Activated CD8-positive, alpha-beta memory T cell treated with anti-CD3 and anti-CD28 coated beads, Interleukin-2, amount 50 U/mL, for 4 hours (primary cell): Measurements from ENCODE around the gene GDNF.

Experiments used
- DNase-seq: peaks from one replicate; pipeline ENCODE4 v3.0.0-alpha.2; 2020

Gene GDNF

GRCh38 chr5:37846786-37847310 is 7.0 kb upstream of the GDNF start:
- DNase-seq: no peak

- no peak for DNase-seq
Observed at GRCh38 chr5:37844009-37844408, 4.2 kb upstream of the GDNF start.

DNA sequence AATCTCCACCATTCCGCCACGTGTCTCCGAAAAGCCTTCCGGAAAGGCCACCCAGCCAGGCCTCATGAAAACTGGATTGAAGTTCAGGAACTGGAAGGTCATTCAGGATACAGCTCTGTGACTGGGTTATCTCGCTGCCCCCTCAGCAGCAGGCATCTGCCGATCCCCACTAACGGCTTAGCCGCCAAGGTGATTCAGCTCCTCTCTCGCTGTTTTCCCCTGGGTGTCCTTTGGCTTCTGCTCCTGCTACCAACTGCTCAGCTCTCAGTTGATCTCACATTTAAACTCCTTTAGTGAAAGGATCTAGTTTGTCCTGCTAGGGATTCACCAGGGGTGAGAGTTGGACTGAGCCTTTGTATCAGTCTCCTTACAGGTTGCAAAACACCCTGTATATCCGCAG is 2.2 kb upstream of the GDNF start:
- DNase-seq: no peak

DNA sequence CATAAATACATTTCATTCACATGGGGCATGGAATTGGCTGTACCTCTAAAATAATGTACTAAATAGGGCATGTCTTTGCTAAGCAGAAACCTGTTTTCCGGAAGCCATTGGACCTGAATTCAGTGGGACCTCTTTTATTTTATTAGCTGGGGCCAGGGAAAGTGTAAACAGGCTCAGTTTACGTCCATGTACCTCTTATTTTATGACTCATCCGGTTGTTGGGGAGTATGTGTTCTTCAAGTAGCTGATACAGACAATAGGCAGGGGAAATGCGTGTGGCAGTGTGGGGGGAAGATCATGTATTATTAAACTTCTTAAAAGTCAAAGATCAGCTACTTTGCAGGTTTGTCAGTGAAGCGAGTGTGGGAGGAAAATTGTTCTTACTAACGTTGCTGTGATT is 1.4 kb upstream of the GDNF start:
- no peak for DNase-seq

GRCh38 chr5:37840053-37841034 is 503 bp upstream of the GDNF start:
- no peak for DNase-seq

DNA sequence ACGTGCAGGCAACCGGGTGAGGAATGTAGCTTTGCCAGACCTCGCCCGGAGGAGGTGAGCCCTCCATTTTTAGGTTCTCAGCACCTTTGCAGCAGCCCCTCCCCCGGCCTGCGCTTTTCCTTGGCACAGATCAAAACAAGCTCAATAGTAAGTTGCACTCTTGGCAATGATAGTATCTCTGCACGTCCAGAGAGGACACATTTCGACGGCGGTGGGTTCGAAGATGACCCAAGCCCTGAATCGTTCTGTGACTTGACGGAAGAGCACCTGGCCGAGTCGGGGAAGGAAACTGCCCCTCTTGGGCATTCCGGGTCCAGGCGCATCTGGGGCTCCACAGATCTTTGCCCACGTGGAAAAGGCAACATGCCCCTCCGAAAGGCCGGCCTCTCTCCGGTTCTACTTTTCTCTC is 904 bp downstream of the GDNF start:
- no peak for DNase-seq

GRCh38 chr5:37838152-37838932 is 1.5 kb downstream of the GDNF start:
- DNase-seq: no peak

- peak; percentile 32 for DNase-seq
Observed at GRCh38 chr5:37837414-37838032, 2.3 kb downstream of the GDNF start.

- DNase-seq: no peak
Observed at GRCh38 chr5:37836592-37837413, 3.0 kb downstream of the GDNF start.

- no peak for DNase-seq
Observed at GRCh38 chr5:37836235-37836591, 3.6 kb downstream of the GDNF start.

DNA sequence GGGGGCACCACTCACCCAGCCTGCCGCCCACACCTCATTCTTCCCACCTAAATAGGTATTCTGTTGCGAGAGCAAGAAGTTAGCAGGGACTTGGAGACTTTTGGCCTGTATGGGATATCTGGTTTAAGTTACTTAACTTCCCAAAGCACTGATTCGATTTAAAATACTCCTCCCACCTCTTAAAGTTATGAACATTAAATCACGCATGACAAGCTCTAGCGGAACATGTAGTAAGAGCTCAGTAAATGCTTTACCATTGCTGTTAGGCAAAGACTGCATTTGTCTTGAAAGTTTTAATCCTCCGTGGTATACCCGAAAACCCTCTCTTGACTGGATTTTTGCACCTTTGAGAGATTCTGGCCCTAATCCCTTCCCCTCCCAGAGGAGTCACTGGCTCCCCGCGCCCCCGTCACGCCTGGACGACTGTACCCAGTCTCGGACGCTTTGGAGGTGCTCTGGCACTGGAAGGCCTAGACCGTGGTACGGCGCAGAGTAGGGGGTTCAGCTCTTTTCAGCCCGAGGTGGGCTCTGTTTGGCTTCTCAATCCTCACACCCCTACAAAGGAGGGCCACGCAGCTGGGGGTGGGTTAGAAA is 4.4 kb downstream of the GDNF start:
- no peak for DNase-seq

DNA sequence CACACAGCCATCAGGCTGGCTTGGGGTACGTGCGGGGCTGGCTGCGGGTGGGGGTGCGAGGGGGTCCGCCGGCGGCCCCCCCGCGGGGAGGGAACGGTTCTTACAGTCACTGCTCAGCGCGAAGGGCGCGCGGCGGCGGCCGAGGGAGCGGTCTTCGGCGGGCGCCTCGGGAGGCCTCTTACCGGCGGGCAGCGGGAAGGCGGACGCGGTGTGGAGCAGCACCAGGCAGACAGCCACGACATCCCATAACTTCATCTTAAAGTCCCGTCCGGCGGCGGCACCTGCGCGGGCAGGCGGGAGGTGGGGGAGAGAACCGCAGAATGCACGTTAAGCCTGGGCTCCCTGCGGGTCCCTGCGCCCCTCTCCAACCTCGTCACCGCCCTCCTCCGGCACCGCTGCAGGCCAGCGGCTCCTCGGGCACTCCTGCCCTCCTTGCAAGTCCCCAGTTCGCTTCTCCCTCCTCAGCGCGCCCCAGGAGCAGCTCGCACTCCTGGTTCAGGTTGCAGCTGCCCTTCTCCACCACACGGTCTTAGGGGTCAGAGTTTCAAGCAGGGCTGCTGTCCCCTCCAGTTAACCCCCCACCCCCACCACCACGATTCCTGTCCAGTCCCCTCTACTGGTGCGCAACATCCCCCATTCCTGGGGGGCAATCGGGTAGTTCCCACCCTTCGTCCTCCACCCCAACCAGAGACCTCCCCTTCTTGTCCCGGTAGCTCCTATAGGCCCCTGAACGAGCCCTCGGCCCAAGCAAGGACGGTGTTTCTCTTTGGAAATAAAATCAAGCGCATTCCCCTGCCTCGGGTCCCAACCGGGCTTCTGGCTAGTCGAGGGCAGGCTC is 5.1 kb downstream of the GDNF start:
- DNase-seq: no peak

DNA sequence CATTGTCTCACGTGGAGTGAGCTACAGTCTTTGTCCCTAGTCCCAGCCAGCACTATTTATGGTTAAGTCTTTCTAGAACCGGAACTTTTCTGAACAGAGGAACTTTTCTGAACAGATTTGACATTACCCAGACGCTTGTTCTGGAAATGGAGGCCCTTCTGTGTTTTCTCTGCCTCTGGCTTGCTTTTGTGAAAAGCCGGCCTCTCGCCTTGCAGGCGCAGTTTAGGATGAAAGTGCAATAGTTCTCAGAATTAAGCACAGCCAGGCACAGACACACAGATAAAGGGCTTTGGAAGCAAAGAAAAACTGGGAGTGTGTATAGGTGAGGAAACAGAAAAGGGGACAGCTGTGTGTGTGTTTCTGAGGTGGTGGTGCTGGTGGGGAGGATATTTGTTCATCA is 5.9 kb downstream of the GDNF start:
- no peak for DNase-seq

DNA sequence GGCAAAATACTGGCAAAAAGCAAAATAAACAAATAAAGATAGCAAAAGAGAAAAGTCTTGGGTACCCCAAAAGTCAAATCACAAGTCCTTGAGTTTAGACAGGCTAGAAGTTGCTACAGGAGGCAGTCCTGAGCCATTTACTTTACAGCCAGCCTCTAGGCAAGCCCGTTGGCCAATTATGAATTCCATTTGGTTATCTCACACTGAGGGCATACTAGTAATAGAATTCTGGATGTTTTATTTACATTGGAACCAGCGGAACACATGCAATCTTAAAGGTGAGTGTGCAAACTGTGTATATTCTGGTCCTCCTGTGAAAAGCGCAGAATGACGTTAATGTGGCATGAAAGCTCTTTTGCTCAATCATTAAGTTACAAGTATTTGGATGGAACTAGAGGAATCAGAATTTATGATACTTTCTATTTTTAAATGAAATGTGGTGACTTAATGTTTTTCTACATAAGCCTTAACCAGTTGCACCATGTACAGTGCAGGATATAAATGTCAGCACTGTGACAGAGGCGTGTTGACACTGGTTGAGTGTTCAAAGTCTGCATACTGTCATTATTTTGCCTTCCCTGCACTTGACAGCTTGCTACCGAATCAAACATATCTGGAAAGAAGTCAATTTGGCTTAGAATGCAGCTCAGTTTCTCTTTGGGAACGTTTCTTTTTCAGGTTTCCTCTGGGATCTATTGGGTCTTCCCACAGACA is 7.9 kb downstream of the GDNF start:
- no peak for DNase-seq

DNA sequence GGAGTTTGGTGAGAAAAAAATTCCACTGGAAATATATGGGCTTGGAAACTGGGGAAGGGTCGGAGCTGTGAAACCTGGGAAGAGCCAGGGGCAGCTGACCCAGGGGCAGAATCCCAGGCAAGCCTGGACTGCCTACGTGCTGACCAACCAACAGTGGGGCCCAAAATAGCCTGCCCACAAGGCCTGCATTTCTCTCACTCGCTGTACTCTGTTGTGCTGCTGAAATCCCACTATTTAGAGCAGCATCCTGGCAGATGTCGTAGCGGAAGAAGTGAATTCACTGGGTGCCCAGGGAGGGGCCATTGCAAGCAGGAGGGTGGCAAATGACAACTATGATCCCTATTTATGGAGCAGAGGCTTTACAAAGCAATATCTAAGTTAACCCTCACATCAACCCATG is 9.5 kb downstream of the GDNF start:
- no peak for DNase-seq

DNA sequence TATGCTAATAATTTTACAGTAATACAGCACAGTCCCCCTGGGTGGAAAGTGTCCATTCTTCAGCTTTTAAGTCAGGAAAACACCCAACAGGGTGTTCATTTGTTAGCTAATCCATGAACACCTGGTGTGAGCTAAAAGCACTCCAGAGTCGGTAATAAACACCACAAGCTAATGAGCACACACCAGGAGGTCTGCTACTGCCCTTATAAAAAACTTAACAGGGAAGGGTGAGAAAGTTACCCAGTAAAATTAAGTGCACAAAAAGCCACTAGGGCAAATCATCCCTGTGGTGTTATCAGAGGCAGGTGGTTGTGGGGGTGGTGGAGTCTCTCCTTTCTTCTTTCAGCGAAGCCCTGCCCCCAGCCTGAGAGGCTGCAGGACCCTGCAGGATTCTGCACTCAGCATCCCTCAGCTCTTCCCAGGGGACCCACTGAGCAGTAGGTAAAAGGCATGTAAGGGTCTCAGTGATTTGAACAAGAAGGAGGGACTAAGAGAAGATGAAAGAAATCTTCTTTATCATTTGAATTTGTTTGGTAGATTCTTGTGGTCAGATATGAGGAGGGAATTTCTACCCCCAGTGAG is 14.4 kb downstream of the GDNF start:
- no peak for DNase-seq

DNA sequence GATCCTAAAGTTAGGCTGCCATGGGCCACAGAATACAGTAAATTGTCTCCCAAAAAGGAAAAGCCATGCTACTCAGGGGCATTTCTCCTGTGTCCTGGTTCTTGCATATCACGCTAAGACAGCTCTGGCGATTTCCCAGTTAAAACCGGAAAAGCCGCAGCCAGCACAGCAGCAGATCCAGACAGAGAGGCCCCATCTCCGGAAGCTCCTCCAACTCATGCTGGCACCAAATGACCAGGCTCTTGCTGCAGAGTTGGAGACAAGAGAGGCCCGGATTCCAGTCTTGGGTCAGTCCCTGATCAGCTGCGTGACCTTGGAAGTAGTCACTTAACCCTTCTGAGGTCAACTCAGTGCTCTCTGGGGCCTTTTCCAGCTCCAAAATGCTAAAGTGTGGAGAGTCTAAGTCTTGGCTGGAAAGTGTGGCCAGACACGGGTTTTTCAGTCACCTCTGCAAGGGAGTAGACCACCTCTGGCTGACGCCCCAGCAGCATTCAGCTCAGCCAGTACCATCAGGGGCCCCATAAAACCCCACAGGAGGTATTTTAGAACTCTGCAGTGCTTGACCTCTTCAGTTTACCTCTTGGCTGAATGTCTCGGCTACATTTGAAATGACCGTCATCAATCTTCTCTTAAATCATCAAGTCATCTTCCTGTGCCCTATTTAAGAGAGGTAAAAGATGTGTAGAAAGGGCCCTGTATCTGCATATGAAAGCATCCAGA is 16.2 kb downstream of the GDNF start:
- no peak for DNase-seq

GRCh38 chr5:37816883-37817282 is 23.0 kb downstream of the GDNF start:
- DNase-seq: no peak

DNA sequence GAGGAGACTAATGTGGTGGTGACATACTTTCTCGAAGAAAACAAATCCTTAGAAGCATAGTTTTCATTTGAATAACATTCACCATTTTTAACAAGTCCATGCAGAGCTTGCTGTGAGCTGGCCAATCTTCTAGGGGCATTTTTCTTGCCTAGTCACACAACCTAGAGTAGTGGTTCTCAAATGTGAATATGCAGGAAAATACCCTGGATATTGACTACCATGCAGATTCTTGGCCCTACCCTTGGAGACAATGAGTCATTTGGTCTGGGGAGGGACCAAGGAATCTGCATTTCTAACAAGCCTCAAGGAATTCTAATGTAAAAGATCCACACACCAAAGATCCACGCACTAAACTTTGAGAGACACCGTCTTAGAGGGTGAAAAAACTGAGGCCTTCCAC is 23.5 kb downstream of the GDNF start:
- no peak for DNase-seq
